ENCODE results near the gene CD93.

Gene CD93

DNA sequence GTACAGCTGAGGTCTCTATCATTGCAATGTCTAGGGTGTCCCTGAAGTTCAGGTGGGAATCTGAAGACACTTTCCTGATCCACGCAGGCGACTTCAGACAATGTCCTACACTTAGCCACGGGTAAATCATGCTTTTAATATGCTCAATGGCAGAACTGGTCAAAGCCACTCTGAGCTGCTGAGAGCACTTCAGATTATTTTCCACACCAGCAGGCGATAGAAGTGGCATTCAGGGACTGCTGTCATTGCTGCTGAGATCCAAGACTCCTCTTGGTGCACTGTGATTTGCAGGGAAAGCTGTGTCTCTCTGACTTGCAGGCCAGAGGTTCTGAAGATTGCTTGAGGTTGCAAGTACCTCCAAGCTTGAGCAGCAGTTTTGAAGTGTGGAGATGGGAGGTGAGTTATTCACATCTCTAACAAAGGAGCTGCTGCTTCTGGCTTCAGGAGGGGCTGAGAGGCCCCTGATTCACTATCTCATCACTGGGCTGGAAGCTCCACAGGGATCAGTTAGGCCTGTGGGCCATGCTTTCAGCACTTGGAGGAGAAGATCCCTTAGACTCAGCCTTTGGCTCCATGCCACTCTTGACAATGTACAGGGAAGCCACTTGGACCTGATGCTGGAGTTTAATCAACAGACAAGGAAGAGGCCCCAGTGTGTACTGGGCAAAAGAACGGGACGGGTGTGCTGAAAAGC, 53.9 kb downstream of the CD93 start:
- Histone ChIP-seq H2AK5ac (ENCODE audit: low read length) (no peak overlapping the region), H3K18ac (ENCODE audit: low read length) (no peak overlapping the region), H3K23ac (ENCODE audit: low read length) (no peak overlapping the region), H3K4me3 (ENCODE audit: low read length) (no peak overlapping the region), H3K27me3 (ENCODE audit: insufficient read depth, low read length, poor library complexity) (peaks cover 2% of the 10 kb centered on the region), H3K4me1 (ENCODE audit: control insufficient read depth, low read depth, low read length) (no peaks in the 10 kb centered on the region), H4K5ac (ENCODE audit: low read length) (no peak overlapping the region), H3K79me2 (ENCODE audit: control insufficient read depth, insufficient read depth, low read length) (no peaks in the 10 kb centered on the region), H2BK5ac (ENCODE audit: low read length) (no peak overlapping the region), H3K56ac (ENCODE audit: low read length) (no peak overlapping the region), H3K4ac (ENCODE audit: low read depth, low read length) (no peak overlapping the region), H3K27ac (ENCODE audit: low read depth, low read length) (no peak overlapping the region), H3K36me3 (ENCODE audit: control insufficient read depth, insufficient read depth, low read length) (no peaks in the 10 kb centered on the region), H2BK15ac (replicated peaks; ENCODE audit: low read depth) (no peak overlapping the region), H2BK120ac (ENCODE audit: low read depth, low read length) (no peak overlapping the region), H3K79me1 (ENCODE audit: low read length) (no peaks in the 10 kb centered on the region), H3K4me2 (ENCODE audit: low read length) (no peak overlapping the region), H3K9ac (ENCODE audit: low read length) (no peak overlapping the region), H4K8ac (ENCODE audit: low read depth, low read length) (no peak overlapping the region)
- DNase-seq, result no peak
- no CpG with 5 or more reads among the region's 6 CpGs for WGBS (ENCODE audit: extremely low coverage, insufficient coverage, low lambda C conversion rate)

DNA sequence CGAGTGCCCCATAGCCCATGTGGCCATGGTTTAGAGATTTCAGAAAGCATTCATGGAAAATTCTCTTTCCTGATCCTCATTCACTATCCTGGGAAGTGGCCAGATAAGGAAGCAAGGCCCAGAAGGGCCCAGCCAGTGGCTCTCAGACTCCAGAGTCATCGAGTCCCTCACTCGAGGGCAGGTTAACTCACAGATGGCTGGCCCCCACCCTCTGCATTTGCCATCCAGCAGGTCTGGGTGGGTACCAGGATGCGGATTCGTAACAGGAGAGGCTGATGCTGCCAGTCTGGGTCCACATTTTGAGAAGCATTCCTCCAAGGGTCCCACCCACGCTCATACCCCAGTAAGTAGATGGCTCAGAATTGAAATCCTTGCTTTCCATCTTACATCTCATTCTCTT, 54.8 kb downstream of the CD93 start:
- no peak for DNase-seq
- no peaks in the 10 kb centered on the region for H3K4me1 ChIP-seq (ENCODE audit: control insufficient read depth, low read depth, low read length)

More for the DNA sequence above, 54.8 kb downstream of the CD93 start:
- Histone ChIP-seq H3K4me3 (ENCODE audit: low read length) (no peak overlapping the region), H2BK15ac (replicated peaks; ENCODE audit: low read depth) (no peak overlapping the region), H3K23ac (ENCODE audit: low read length) (no peak overlapping the region), H4K5ac (ENCODE audit: low read length) (no peak overlapping the region), H2BK120ac (ENCODE audit: low read depth, low read length) (no peak overlapping the region), H3K18ac (ENCODE audit: low read length) (no peak overlapping the region), H2AK5ac (ENCODE audit: low read length) (no peak overlapping the region), H3K9ac (ENCODE audit: low read length) (no peak overlapping the region), H3K56ac (ENCODE audit: low read length) (no peak overlapping the region), H3K36me3 (ENCODE audit: control insufficient read depth, insufficient read depth, low read length) (no peaks in the 10 kb centered on the region), H3K79me2 (ENCODE audit: control insufficient read depth, insufficient read depth, low read length) (no peaks in the 10 kb centered on the region), H2BK5ac (ENCODE audit: low read length) (no peak overlapping the region), H3K79me1 (ENCODE audit: low read length) (no peaks in the 10 kb centered on the region), H3K4me2 (ENCODE audit: low read length) (no peak overlapping the region), H3K4ac (ENCODE audit: low read depth, low read length) (no peak overlapping the region), H4K8ac (ENCODE audit: low read depth, low read length) (no peak overlapping the region), H3K27ac (ENCODE audit: low read depth, low read length) (no peak overlapping the region), H3K27me3 (ENCODE audit: insufficient read depth, low read length, poor library complexity) (peaks cover 2% of the 10 kb centered on the region)
- no CpG with 5 or more reads among the region's 6 CpGs for WGBS (ENCODE audit: extremely low coverage, insufficient coverage, low lambda C conversion rate)
